HUES64 (cell line): ENCODE results near the gene TRAPPC2L.

Experiments used
- H3K27ac ChIP-seq: 2 replicates; pipeline ENCODE4 v1.7.0; 2013; ENCODE audit warnings: low read depth, low read length, inconsistent platforms
- H3K27me3 ChIP-seq: 2 replicates; pipeline ENCODE4 v1.6.1; 2013; ENCODE audit warnings: mild to moderate bottlenecking, low read length; ENCODE audit not compliant: insufficient read depth
- H3K36me3 ChIP-seq: 2 replicates; pipeline ENCODE4 v1.6.1; 2013; ENCODE audit warnings: mild to moderate bottlenecking, low read length; ENCODE audit not compliant: insufficient read depth
- H3K4me1 ChIP-seq: 2 replicates; pipeline ENCODE4 v1.6.1; 2013; ENCODE audit warnings: mild to moderate bottlenecking, low read length, moderate library complexity; ENCODE audit not compliant: insufficient read depth
- H3K4me3 ChIP-seq: 2 replicates; pipeline ENCODE4 v1.5.1; 2013; ENCODE audit warnings: mild to moderate bottlenecking, low read length, moderate library complexity
- H3K9ac ChIP-seq: 2 replicates; pipeline ENCODE4 v1.6.1; 2013; ENCODE audit warnings: mild to moderate bottlenecking, low read depth, low read length
- H3K9me3 ChIP-seq: 2 replicates; pipeline ENCODE4 v1.6.1; 2013; ENCODE audit warnings: low read depth, low read length; ENCODE audit not compliant: insufficient read depth
- WGBS: fragments of 150-250, 120-280 bp; methylation state at CpG from one replicate; pipeline ENCODE4 v1.1.7; 2013; ENCODE audit warnings: missing lambda C conversion rate; 5-methylcytosine and 5-hydroxymethylcytosine counted together

The TRAPPC2L gene

DNA sequence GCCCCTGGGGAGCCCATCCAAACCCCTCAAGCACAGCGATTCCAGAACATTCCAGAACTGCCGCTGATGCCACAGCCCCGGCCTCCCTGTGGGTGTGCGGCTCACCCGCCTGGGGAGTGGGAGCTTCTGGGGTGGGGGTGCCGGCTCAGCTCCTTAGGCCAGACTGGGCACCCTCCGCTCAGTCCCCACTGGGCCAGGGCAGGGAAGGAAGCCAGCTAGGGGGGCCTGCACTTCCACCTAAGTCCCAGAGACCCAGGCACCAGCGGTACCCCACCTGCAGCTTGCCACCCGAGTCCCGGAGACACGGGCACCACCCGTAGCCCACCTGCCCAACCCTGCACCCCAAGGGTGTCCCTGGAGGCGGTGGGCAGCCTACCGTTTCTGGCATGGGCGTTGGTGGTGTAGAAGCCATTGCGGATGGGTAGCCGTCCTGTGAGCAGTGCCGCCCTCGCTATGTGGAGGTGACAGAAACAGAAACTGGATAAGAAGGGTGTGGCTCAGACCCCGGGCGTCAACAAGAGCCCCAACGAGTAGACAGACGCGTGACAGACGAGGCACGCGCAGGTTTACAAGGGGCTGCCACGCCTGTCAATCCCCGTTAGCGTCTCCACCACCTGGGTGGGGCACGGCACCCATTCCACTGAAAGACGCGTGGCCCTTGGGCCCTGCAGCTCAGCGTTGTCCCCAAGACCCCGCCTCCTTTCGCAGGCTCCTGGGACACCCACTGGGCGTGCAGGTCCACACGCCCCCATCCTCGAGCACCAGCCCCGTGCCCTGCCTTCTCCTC lies 15.2 kb upstream of the TRAPPC2L start:
- Histone ChIP-seq H3K9me3 (no peaks in the 10 kb centered on the region), H3K4me1 (no peaks in the 10 kb centered on the region), H3K27me3 (no peaks in the 10 kb centered on the region), H3K9ac (no peak overlapping the region), H3K27ac (no peak overlapping the region), H3K36me3 (peaks cover 13% of the 10 kb centered on the region), H3K4me3 (no peak overlapping the region)
- 95% methylated on average over 40 of the region's 40 CpGs for WGBS

DNA sequence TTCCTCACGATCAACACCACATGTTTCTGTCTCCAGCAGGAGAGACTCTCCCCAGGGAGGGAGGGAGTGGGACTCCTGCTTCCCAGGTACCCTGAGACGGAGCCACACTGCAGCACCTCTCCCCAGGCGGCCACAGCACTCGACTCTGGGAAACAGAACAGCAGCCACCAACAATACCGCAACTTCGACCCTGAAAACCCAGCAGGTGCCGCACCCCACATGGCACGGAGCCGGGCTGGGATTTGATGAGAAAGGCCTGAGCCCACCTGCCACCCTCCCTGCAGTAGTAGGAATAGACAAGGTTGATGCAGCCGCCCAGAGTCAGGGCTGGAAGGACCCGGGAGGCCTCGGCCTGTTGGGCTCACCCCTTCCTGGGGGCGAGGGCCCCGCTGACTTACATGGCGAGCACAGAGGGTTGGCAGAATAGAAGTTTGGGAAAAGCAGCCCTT lies 14.6 kb upstream of the TRAPPC2L start:
- Histone ChIP-seq H3K4me1 (no peaks in the 10 kb centered on the region), H3K27ac (no peak overlapping the region), H3K27me3 (no peaks in the 10 kb centered on the region), H3K9ac (no peak overlapping the region), H3K36me3 (peaks cover 13% of the 10 kb centered on the region), H3K9me3 (no peaks in the 10 kb centered on the region), H3K4me3 (no peak overlapping the region)
- 91% methylated on average over 15 of the region's 15 CpGs for WGBS

DNA sequence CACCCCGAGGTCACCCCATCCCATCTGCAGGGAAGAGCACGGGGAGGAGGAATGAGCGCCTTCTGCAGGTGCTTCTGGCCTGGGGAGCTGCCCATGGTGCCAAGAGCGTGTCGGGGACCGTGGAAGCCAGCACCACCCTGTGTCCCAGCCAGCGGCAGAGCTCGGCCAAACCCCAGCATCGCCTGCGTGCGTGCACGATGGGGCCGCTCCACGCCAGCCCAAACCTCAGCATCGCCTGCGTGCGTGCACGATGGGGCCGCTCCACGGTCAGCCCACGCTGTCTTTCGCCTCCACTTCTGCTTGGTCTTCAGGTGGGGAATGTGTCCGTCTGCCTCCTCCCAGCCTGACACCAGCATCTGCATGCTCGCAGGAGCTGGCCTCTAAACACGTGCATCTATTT lies 14.1 kb upstream of the TRAPPC2L start:
- 94% methylated on average over 25 of the region's 25 CpGs for WGBS
- peaks cover 13% of the 10 kb centered on the region for H3K36me3 ChIP-seq
- H3K4me3 ChIP-seq = no peak overlapping the region
- H3K27ac ChIP-seq = no peak overlapping the region
- H3K9ac ChIP-seq = no peak overlapping the region
- H3K9me3 ChIP-seq = no peaks in the 10 kb centered on the region
- H3K4me1 ChIP-seq = no peaks in the 10 kb centered on the region
- no peaks in the 10 kb centered on the region for H3K27me3 ChIP-seq

DNA sequence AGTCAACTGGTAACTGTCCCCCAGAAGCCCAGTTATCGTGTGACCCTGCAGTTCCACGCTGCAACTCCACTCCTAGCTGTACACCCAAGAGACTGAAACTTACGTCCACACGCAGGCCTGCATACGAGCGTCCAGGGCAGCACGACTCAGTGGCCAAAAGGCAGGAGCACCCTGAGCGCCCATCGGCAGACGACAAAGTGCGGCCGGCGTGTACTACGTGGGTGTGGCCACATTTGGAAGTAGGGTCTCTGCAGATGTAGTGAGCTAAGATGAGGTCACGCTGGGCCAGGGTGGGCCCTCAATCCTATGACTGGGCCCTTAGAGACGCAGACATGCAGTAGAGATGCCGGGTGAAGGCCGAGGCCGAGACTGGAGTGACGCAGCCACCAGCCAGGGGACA lies 13.7 kb upstream of the TRAPPC2L start:
- peaks cover 13% of the 10 kb centered on the region for H3K36me3 ChIP-seq

DNA sequence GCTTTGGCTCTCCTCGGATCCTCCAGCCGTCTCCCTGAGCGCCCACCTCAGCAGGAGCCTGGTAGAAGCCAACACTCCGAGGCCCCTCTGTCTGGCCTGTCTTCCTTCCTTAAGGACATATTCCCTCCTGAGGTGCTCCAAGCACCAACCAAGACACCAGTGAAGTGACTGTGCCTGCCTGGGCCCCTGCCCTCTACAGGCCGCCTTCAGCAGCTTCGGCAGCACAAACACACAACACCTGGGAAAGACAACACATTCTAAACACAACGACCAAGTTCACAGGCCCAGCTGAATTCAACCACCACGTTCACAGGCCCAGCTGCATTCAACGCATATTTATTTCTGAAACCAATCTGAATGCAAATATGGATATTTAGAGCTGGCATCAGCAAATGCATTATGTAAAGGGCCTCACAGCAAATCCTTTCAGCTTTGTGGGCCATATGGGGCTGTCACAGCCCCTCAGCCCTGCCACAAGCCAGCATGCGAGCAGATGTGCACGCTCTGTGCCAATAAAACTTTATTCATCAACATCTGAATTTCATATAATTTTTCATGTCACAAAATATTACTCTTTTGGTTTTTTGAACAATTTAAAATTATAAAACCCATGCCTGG lies 12.4 kb upstream of the TRAPPC2L start:
- WGBS = 82% methylated on average over 11 of the region's 11 CpGs
- H3K4me3 ChIP-seq = no peak overlapping the region
- no peaks in the 10 kb centered on the region for H3K27me3 ChIP-seq
- peaks cover 10% of the 10 kb centered on the region for H3K36me3 ChIP-seq
- no peaks in the 10 kb centered on the region for H3K4me1 ChIP-seq
- no peaks in the 10 kb centered on the region for H3K9me3 ChIP-seq
- H3K27ac ChIP-seq = no peak overlapping the region
- H3K9ac ChIP-seq = no peak overlapping the region

More for the DNA sequence above, 13.7 kb upstream of the TRAPPC2L start:
- no peaks in the 10 kb centered on the region for H3K4me1 ChIP-seq
- no peak overlapping the region for H3K9ac ChIP-seq
- 91% methylated on average over 20 of the region's 20 CpGs for WGBS
- H3K27me3 ChIP-seq = no peaks in the 10 kb centered on the region
- H3K27ac ChIP-seq = no peak overlapping the region
- H3K4me3 ChIP-seq = no peak overlapping the region
- H3K9me3 ChIP-seq = no peaks in the 10 kb centered on the region

DNA sequence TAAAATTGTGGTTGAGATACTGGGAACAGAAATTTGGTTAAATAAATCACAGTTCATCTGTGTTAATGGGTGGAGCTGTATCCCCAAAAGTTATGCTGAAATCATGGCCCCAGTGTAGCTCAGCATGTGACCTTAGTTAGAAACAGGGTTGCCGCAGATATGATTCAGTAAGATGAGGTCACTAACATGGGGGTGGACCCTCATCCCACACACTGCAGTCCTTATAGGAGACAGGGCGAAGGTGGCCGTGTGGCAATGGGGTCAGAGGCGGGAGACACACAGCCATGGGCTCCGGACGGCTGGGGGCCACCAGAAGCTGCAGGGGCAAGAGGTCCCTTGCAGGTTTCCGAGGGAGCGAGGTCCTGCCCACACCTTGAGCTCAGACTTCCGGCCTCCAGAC lies 10.8 kb upstream of the TRAPPC2L start:
- H3K9ac ChIP-seq = no peak overlapping the region
- H3K27ac ChIP-seq = no peak overlapping the region
- H3K27me3 ChIP-seq = no peaks in the 10 kb centered on the region
- no peaks in the 10 kb centered on the region for H3K4me1 ChIP-seq
- H3K9me3 ChIP-seq = no peaks in the 10 kb centered on the region
- no peak overlapping the region for H3K4me3 ChIP-seq
- WGBS = 96% methylated on average over 9 of the region's 9 CpGs
- peaks cover 3% of the 10 kb centered on the region; the same call in 1 of the 2 replicates for H3K36me3 ChIP-seq

DNA sequence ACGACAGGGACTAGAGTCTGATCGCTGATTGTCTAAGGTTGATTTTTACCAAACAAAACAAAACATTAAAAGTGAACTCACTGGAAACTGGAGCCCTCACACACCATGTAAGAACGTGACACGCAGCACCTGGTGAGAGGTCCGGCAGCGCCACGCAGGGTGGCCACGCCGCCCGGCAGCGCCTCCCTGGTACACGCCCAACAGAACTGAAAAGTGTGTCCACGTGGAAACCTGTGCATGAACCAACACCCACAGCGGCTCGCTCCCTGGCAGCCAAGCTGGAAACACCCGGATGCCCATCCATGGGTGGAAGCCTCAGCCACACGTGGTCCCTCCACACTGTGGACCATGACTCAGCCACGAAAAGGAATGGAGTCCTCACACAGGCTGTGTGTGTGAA lies 9.3 kb upstream of the TRAPPC2L start:
- Histone ChIP-seq H3K4me1 (no peaks in the 10 kb centered on the region), H3K9me3 (no peaks in the 10 kb centered on the region), H3K4me3 (no peak overlapping the region), H3K9ac (no peak overlapping the region), H3K27me3 (no peaks in the 10 kb centered on the region), H3K36me3 (peaks cover 3% of the 10 kb centered on the region; the same call in 1 of the 2 replicates), H3K27ac (no peak overlapping the region)
- WGBS = 93% methylated on average over 18 of the region's 18 CpGs

DNA sequence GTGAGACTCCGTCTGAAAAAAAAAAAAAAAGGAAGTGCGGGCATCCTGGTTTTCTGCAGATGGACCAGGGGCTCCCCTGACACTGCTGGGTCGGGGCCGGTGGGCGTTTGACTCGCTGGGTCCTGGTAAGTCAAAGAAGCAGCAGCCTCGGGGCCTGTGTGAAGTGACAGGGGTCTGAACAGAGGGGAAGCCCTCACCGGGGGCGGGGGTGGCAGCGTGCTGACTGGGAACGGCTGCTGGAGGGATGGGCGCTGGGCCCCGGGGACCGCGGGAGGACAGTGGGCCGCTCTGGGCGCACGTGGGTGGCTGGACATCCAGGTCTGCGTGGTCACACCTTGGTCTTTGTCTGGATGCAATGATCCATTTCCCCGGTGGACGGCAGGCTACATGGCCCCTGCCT lies 8.4 kb upstream of the TRAPPC2L start:
- no peaks in the 10 kb centered on the region for H3K27me3 ChIP-seq
- peaks cover 3% of the 10 kb centered on the region; the same call in 1 of the 2 replicates for H3K36me3 ChIP-seq
- H3K4me3 ChIP-seq = no peak overlapping the region
- H3K27ac ChIP-seq = no peak overlapping the region
- H3K9me3 ChIP-seq = no peaks in the 10 kb centered on the region
- WGBS = 92% methylated on average over 21 of the region's 21 CpGs
- no peaks in the 10 kb centered on the region for H3K4me1 ChIP-seq
- H3K9ac ChIP-seq = no peak overlapping the region

DNA sequence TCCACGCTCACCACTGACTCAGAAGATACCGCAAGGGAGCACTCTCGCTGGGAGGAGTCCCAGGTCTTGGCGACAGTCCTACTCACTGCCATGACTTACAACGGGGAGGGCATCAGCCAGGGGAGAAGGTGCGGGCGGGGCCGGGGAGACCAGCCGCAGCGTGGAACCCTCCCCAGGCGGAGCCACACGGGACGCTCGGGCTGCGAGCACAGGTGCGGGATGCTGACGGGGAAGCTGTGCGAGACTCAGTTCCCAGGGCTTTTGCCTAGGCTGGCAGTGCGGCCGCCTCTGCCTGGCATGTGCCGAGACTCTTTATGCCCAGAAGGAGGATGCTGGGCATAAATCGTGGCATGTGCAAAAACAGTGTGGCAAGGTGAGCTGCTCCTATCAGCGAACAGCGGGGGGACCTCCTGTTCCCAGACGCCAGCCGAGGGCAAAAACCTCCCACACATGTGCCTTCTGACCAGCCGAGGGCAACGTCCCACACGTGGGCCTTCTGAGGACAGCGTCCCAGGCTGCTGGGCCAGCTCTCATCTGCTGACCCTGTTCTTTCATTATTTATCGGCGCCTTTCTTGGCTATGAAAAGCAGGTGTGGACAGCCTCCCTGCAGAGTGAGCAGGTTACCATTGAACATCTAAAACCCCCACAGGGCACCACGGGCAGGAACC lies 6.3 kb upstream of the TRAPPC2L start:
- WGBS = 93% methylated on average over 33 of the region's 33 CpGs
- H3K27me3 ChIP-seq = no peaks in the 10 kb centered on the region
- H3K36me3 ChIP-seq = peaks cover 3% of the 10 kb centered on the region; the same call in 1 of the 2 replicates
- H3K9me3 ChIP-seq = no peaks in the 10 kb centered on the region
- no peak overlapping the region for H3K27ac ChIP-seq
- no peak overlapping the region for H3K4me3 ChIP-seq
- no peaks in the 10 kb centered on the region; the same call in 1 of the 2 replicates for H3K4me1 ChIP-seq
- H3K9ac ChIP-seq = no peak overlapping the region

DNA sequence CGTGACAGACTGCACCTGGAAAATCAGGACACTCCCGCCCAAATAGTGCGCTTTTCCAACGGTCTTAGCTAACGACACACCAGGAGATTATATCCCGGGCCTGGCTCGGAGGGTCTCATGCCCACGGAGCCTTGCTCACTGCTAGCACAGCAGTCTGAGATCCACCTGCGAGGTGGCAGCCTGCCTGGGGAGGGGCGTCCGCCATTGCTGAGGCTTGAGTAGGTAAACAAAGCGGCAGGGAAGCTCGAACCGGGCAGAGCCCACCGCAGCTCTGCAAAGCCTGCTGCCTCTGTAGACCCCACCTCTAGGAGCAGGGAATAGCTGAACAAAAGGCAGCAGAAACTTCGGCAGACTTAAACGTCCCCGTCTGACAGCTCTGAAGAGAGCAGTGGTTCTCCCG lies 5.3 kb upstream of the TRAPPC2L start:
- H3K4me3 ChIP-seq = no peak overlapping the region
- no peaks in the 10 kb centered on the region for H3K27me3 ChIP-seq
- no peak overlapping the region for H3K27ac ChIP-seq
- peaks cover 3% of the 10 kb centered on the region; the same call in 1 of the 2 replicates for H3K36me3 ChIP-seq
- no peaks in the 10 kb centered on the region for H3K9me3 ChIP-seq
- H3K9ac ChIP-seq = no peak overlapping the region
- H3K4me1 ChIP-seq = no peaks in the 10 kb centered on the region; the same call in 1 of the 2 replicates
- 95% methylated on average over 19 of the region's 19 CpGs for WGBS

DNA sequence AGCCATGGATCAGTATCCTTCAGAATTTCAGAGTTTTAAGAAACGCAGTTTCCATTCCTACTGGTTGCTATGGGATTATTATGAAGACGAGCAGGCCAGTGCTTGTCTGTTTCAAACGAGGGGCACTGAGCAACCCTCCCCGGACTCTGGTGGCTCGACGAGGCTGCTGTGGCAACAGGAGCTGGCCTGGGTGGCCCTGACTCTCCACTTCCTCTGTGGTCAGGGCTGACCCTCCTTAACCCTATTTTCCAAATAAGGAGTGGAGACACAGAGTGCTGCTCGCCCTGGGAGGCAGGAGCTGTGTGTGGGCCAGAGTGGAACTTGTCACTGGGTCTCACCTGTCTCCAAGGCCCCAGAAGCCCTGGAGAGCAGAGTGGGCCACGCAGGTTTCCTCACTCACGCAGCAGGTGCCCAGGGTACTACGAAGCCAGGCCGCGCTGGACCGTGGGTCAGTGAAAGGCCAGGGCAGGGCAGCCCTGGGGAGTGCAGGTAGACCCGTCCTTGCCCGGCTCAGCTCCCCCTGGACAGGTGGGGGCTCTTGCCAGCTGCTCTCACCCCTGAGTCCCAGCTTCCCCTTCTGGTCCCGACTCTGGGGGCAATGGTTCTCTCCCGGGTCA lies 3.5 kb upstream of the TRAPPC2L start:
- H3K36me3 ChIP-seq = peaks cover 4% of the 10 kb centered on the region
- H3K27me3 ChIP-seq = no peaks in the 10 kb centered on the region
- H3K9ac ChIP-seq = no peak overlapping the region
- H3K4me3 ChIP-seq = no peak overlapping the region
- 93% methylated on average over 17 of the region's 17 CpGs for WGBS
- peaks cover 4% of the 10 kb centered on the region; the same call in 1 of the 2 replicates for H3K4me1 ChIP-seq
- no peak overlapping the region for H3K27ac ChIP-seq
- no peaks in the 10 kb centered on the region for H3K9me3 ChIP-seq
